Fibroblast of skin of right biceps (primary cell): ENCODE measurements around the gene TMEM256.
"Not testable (repeated sequence)": the region's sequence is repeated elsewhere in the genome, so short reads cannot be mapped to it uniquely, and the experiment has no call there.

Experiments
- DNase-seq: peaks from one replicate; pipeline ENCODE4 v3.0.0-alpha.2; 2013

TMEM256 gene

GRCh38 chr17:7382901-7383300, 21.0 kb downstream of the TMEM256 start:
- no peak for DNase-seq

DNA sequence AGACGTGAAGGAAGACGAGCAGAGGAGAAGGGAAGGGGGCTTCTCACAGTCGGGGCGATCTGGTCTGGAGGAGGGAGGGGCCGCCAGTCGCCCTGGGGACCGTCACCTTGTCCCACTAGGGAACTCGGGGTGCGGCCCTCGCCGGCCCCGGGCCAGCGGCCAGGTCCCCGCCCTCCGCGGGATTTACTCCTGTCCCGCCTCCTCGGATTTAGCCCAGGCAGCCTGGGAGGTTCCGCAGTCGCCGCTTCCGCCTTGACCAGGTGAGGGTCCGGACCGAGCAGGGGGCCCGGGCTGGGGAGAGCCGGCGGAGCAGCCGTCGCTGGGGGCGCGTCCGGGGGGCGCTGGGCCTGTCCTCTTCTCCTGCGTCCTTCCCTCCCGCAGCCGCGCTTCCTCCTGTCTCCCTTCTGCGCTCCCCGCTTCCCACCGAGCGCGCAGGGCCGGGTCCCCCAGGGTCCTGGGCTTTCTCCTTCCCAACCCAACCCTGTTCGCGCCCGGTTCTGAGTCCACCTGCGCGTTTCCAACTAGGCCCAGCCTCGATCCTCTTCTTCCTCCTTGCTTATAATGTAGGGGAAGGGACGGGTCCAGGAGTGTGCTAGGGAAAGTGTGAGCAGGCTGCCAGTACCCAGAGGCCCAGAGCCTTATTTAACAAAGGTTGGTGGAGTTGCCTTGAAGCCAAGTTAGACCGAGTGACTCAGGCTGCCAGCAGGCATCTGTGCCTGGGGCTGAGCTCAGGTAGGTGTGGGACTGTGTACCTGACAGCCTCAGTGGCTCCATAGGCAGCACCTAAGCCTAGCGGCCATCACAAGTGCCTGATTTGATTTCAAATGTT, 22.8 kb downstream of the TMEM256 start, which contains the start of gene TNK1:
Gene TNK1 (plus strand): TSS at position 235 of the 829 bp plus-strand sequence. CDS start 1,838 bp downstream, outside the sequence.
- no peak for DNase-seq

DNA sequence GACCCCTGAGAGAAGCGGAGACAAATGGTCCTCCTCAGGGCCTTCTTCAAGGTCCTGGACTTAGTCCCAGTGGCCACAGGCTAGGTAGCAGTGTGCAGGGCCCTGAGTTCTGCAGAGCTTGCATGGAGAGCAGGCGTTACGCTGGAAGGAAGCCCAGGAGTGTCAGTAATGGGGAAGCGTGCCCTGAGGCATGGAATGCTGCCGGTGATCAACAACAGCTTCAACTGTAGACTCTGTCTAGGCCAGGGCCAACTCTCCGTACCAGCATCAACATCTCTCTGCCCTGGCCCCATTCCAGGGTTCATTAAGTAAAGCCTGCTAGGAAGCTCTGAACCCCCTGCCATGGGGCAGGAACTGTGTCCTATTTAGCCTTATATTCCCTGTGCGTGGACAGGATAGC, 23.6 kb downstream of the TMEM256 start:
- DNase-seq, result peak; percentile 27

DNA sequence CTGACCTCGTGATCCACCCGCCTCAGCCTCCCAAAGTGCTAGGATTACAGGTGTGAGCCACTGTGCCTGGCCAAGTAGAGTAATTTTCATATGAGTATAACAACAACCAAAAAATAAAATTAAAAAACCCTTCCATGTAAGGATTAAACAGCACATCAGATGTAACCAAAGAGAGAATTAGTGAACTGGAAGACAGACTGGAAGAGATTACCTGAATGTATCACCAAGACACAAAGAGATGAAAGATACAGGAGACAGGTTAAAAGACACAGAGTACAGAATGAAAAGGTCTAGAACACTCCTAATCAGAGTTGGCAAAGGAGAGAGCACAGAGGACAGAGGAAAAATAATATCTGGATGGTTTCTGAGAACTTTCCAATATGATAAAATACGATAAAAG, 24.8 kb downstream of the TMEM256 start:
- no peak for DNase-seq

DNA sequence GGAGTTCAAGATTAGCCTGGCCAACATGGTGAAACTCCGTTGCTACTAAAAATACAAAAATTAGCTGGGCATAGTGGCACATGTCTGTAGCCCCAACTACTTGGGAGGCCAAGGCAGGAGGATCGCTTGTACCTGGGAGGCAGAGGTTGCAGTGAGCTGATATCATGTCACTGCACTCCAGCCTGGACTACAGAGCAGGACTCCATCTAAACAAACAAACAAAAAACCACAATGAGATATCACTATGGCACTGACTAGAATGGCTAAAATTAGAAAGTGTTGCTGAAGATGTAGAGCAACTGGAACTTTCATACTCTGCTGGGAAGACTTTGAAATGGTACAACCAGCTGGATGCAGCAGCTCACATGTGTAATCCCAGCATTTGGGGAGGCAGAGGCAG, 29.5 kb downstream of the TMEM256 start:
- DNase-seq, result no peak

DNA sequence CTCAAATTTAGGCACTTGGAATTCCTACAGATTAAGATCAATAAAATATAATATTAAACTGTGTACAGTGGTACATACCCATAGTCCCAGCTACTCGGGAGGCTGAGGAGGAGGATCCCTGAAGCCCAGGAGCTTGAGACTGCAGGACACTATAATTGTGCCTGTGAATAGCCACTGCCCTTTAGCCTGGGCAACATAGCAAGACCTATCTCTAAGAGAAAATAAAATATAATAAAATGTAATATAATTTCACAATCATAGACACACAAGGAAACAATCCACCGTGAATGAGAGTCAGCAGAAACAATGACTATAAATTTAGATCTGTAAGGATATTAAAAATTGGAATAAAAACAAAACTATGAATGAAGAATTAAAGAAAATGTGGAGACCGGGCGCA, 33.0 kb downstream of the TMEM256 start:
- DNase-seq, result no peak

DNA sequence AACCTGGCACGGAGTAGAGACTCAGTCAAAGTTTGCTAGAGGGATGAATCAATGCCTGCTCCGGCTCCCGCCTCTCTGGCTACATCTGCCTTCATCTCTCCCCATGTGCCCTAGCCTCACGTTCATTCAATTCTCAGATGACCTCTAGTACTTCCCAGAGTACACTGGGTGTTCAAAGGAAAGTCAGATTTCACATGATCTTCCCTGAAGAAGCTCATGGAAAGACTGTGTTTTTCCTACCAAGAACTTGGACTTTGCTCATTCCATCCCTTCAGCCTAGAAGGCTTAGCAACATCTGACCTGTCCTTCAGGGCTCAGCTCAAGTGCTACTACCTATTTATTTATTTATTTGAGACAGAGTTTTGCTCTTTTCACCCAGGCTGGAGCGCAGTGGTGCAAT, 34.1 kb downstream of the TMEM256 start:
- no peak for DNase-seq

- DNase-seq, result not testable (repeated sequence)
Observed at GRCh38 chr17:7368599-7368994, 35.3 kb downstream of the TMEM256 start.

DNA sequence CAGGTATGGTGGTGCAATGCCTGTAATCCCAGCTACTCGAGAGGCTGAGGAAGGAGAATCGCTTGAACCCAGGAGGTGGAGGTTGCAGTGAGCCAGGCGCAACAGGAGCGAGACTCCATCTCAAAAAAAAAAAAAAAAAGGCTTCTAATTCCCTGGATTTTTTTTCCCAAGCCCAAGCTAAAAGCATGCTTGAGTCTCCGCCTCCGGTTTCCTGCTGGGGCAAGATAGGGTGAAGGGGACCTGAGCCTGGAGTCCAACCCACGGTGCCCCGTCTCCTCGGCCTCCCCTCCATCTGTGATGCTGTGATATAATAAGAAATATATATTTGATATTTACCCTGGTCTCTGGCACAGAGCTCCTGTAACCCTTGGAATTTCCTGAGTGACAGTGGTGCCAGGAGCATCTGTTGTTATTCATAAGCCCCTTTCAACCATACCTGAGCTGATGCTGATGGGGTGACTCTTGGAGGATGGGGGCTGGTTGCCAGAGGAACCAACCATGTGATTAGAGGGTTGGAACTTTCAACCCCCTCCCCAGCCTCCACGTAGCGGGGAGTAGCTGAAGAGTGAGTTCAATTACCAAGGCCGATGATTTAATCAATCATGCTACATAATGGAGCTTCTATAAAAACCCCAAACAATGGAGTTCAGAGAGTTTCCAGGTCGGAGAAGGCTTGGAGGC, 35.8 kb downstream of the TMEM256 start:
- no peak for DNase-seq

- DNase-seq, result no peak
Observed at GRCh38 chr17:7367083-7367482, 36.8 kb downstream of the TMEM256 start.

DNA sequence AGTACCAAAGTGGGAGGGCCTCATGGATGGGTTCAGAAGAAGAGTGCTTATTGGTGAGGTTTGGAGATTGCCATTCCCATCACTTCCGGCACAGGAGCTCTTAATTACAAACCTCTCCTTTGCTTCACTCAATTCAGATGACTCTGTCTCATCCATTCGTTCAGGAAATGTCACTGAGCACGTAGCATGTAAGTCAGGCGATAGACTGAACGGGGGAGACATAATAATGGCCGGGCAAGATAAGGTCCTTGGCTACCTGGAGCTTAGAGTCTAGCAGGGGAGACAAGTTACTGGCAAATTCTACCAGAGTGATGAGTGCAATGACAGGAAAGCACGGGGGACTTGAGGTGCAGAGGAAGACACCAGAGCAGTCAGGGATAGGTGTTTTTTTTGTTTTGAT, 37.9 kb downstream of the TMEM256 start:
- DNase-seq, result not testable (repeated sequence)

- peak; percentile 24 for DNase-seq
Observed at GRCh38 chr17:7363311-7363710, 40.6 kb downstream of the TMEM256 start.

DNA sequence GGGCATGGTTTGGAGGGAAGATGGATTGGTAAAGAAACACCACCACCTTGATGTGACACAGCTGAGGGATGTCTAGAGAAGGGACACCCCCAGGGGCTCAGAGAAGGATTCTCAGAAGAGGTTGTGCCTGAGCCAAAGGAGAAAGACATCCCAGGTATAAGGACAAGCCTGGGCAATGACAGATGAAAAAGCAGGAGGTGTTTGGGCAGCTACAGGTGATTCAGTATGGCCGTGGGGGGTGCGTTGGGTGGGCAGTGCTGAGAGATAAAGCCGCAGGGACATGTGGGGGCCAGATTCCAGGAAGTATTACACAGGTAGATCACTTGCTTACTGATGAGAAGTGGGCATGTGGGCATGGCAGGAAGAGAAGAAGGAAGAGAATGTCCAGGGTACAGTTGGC, 42.0 kb downstream of the TMEM256 start:
- no peak for DNase-seq

- DNase-seq, result no peak
Observed at GRCh38 chr17:7357381-7357780, 46.5 kb downstream of the TMEM256 start.

GRCh38 chr17:7356756-7357155, 47.1 kb downstream of the TMEM256 start:
- DNase-seq, result no peak

DNA sequence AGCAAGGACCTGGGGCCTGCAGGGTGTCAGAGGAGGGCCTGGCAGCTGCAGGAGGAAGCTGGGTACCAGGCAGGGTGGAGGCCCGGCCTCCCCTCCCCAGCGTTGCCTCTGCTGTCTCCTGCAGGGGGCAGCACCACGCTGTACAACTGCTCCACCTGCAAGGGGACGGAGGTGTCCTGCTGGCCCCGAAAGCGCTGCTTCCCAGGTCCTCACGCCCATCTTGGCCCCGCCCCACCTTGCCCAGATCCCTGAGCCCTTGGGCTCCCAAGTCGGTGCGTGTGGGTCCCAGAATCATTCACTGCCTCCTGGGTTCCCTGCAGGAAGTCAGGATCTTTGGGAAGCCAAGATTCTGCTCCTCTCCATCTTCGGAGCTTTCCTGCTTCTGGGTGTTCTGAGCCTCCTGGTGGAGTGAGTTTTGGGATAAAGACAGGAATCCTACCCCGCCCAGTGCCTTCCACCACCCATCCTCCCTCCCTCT, 47.8 kb downstream of the TMEM256 start:
- peak; percentile 66 for DNase-seq

DNA sequence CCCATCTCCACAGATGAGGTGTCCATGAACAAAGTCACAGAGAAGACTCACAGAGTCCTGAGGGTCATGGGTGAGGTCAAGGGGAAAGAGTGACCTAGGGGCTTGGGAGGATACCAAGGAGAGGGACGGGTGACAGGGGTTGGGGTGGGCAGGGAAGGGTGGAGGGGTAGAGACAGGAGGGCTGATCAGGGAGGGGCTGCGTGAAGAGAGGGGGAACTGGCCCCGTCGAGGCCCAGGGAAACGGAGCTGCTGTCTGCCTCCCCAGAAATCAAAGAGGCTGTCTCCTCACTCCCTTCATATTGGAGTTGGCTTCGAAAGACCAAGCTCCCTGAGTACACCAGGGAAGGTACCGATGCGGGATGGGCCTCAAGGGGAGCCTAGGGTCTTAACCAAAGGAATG, 48.3 kb downstream of the TMEM256 start:
- no peak for DNase-seq

DNA sequence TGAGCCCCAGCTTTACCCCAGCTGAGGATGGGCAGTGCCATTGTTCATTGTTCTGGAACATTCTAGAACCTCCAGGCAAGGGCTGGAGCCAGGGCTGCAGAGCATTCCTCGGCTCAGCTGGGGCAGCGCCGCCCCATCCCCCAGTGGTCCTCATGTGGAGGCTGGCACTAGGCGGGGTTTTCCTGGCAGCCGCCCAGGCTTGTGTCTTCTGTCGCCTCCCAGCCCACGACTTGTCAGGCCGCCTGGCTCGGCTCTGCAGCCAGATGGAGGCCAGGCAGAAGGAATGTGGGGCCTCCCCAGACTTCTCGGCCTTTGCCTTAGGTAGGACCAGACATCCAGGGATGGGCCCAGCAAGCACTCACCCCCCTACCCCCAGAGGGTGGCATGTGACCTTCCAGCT, 48.8 kb downstream of the TMEM256 start, which contains the start of gene TMEM95:
Gene TMEM95 (plus strand): TSS at position 104 of the 400 bp plus-strand sequence. CDS start 49 bp downstream, at position 153.
- peak; percentile 30 for DNase-seq

DNA sequence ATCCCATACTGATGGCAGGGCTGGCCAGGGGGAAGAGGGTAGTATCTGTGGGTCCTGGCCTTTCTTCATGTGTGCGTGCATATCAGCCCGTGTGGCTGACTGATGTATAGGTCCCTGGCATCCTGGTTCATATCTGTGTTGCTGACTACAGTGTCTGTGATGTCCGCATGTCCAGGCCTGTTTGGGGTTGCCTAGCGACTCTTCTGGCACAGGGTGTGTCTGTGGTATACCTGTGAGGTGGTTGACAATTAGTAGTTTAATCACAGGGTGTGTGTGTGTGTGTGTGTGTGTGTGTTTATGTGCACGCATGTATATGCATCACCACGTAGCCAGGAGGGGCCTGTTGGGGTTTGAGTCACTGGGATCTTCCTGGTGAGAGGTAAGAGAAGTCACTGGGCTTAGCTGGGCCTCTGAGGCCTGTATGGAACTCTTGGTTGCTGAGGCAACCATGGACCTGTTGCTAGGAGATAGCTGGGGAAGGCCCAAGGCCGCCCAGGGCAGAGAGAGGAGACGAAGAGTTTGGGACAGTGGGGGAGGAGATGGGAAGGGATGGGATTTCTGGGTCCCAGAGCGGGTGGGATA, 49.5 kb downstream of the TMEM256 start:
- DNase-seq, result peak; percentile 69
